Transverse colon (tissue), 4 donors: ENCODE data around the gene CORO1A. TPM values are rescaled to one million over a fixed set of nuclear protein-coding genes. Genes with fewer than 3 reads are reported as not detected.

ENCODE experiments used
- DNase-seq: peaks from one replicate; pipeline ENCODE4 v3.0.0-alpha.2; 2019
- H3K27ac ChIP-seq, 4 donors: fragments of 200-600 bp; sonication (generic); 2 replicates each; pipeline ENCODE4 v1.5.1; 2016 to 2018; ENCODE audit warnings: inconsistent platforms in 4 of 4
- H3K27me3 ChIP-seq: fragments of 200-600 bp; sonication (generic); 2 replicates; pipeline ENCODE4 v1.5.1; 2017; ENCODE audit warnings: inconsistent platforms
- H3K36me3 ChIP-seq, 4 donors: fragments of 200-600 bp; sonication (generic); 2 replicates each; pipeline ENCODE4 v1.5.1; 2017 to 2019; ENCODE audit warnings: inconsistent platforms in 4 of 4
- H3K4me1 ChIP-seq, 4 donors: fragments of 200-600 bp; sonication (generic); 2 replicates each; pipeline ENCODE4 v1.5.1; 2017 to 2020; ENCODE audit warnings: inconsistent platforms in 4 of 4
- H3K4me3 ChIP-seq, 4 donors: fragments of 200-600 bp; sonication (generic); 1 replicate in 1 of 4; 2 replicates in 3 of 4; pipeline versions ENCODE4 v1.5.1 to v1.6.1; 2017 to 2019; ENCODE audit warnings: inconsistent platforms in 4 of 4
- H3K9me3 ChIP-seq, 2 donors: fragments of 200-600 bp; sonication (generic); 2 replicates each; pipeline ENCODE4 v1.5.1; 2017 to 2019; ENCODE audit warnings: inconsistent platforms in 2 of 2
- EP300 ChIP-seq: sonication (generic); formaldehyde crosslinking; IDR thresholded peaks from one replicate; pipeline ENCODE4 v1.6.1; 2017; ENCODE audit warnings: antibody characterized with exemption, low read depth
- POLR2A ChIP-seq: fragments of 450-650 bp; IDR thresholded peaks from one replicate; pipeline ENCODE4 v1.6.1; 2016; ENCODE audit warnings: antibody characterized with exemption, mild to moderate bottlenecking, moderate library complexity
- POLR2AphosphoS5 ChIP-seq, 3 donors: sonication (generic); formaldehyde crosslinking; IDR thresholded peaks; one replicate each; pipeline ENCODE4 v1.6.1; 2016; ENCODE audit warnings: antibody characterized with exemption in 3 of 3
- WGBS, 2 donors: methylation state at CpG; one replicate each; pipeline ENCODE4 v1.1.5; 2018; ENCODE audit warnings: low coverage in 1 of 2; 5-methylcytosine and 5-hydroxymethylcytosine counted together
- in situ Hi-C, 4 donors: fragments of 200-750 bp; cut with MboI; loops; one replicate each; pipeline versions ENCODE4 v1.15.0 to v1.15.1; 2017; ENCODE audit warnings: low sequenced_read_pairs in 3 of 4, low pct_ligation_motif_present in 1 of 4, low pct_unique_long_range_greater_than_20kb in 1 of 4
- intact Hi-C: fragments of 100-400 bp; cut with DNase I; formaldehyde crosslinking; loops from one replicate; pipeline ENCODE4 v1.15.1; 2023; ENCODE audit warnings: low total_unique reads
- total RNA-seq, 4 donors: library from RNA; depleted of rRNA; stranded (reverse); fragments of >200 nt; gene quantifications; one replicate each; pipeline ENCODE4 v1.1.0, GENCODE V29; 2016
- TF ChIP-seq, protein P1 (sequence below), 5 experiments: fragments of 200-600 bp in 3 of 5; fragments of 450-650 bp in 2 of 5; sonication (generic) in 3 of 5; IDR thresholded peaks; 1 replicate in 2 of 5; 2 replicates in 3 of 5; pipeline ENCODE4 v1.5.1; 2016 to 2017; ENCODE audit warnings: antibody characterized with exemption in 5 of 5, inconsistent platforms in 3 of 5, mild to moderate bottlenecking in 2 of 5, moderate library complexity in 1 of 5

CORO1A gene
- total RNA-seq, 4 donors from 2014 or later = 5.6 to 30.2 (median 24.0) TPM

- Histone ChIP-seq H3K9me3 (no peaks in the 10 kb centered on the region), H3K36me3 (no peaks in the 10 kb centered on the region), H3K27ac (peak overlapping the region; percentile 62 to 81 (median 74)), H3K27me3 (no peaks in the 10 kb centered on the region), H3K4me3 (no peak overlapping the region), H3K4me1 (peaks cover 0 to 18% (median 18%) of the 10 kb centered on the region in 4 donors)
- WGBS, 2 donors = 46 to 57% methylated on average over 8 to 13 of the region's 13 CpGs
- intact Hi-C loops = no loop called here
- DNase-seq = no peak
- in situ Hi-C loops = no loop called here
- TF ChIP-seq, protein P1, sequence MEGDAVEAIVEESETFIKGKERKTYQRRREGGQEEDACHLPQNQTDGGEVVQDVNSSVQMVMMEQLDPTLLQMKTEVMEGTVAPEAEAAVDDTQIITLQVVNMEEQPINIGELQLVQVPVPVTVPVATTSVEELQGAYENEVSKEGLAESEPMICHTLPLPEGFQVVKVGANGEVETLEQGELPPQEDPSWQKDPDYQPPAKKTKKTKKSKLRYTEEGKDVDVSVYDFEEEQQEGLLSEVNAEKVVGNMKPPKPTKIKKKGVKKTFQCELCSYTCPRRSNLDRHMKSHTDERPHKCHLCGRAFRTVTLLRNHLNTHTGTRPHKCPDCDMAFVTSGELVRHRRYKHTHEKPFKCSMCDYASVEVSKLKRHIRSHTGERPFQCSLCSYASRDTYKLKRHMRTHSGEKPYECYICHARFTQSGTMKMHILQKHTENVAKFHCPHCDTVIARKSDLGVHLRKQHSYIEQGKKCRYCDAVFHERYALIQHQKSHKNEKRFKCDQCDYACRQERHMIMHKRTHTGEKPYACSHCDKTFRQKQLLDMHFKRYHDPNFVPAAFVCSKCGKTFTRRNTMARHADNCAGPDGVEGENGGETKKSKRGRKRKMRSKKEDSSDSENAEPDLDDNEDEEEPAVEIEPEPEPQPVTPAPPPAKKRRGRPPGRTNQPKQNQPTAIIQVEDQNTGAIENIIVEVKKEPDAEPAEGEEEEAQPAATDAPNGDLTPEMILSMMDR (IDR thresholded peaks at IDR 0.05) = no peak
- TF ChIP-seq POLR2AphosphoS5 (IDR thresholded peaks at IDR 0.05) = peak in 2 of 3 donors; percentile 12 to 38
These were observed 43.6 kb upstream of the CORO1A start for GRCh38 chr16:30139583-30140481.

GRCh38 chr16:30141750-30142149 lies 41.7 kb upstream of the CORO1A start:
- Histone ChIP-seq H3K27ac (no peak overlapping the region), H3K9me3 (no peaks in the 10 kb centered on the region), H3K27me3 (no peaks in the 10 kb centered on the region), H3K4me1 (peaks cover 0 to 18% (median 18%) of the 10 kb centered on the region in 4 donors), H3K36me3 (no peaks in the 10 kb centered on the region), H3K4me3 (no peak overlapping the region)
- intact Hi-C loops (no loop called here), in situ Hi-C loops (no loop called here)
- WGBS, 2 donors = 100% methylated on average over 2 of the region's 2 CpGs
- DNase-seq = no peak
- TF ChIP-seq POLR2A = no peak
- no peak for TF ChIP-seq EP300
- no peak for TF ChIP-seq POLR2AphosphoS5 (IDR thresholded peaks at IDR 0.05)
- TF ChIP-seq, protein P1 (IDR thresholded peaks at IDR 0.05) = no peak

GRCh38 chr16:30142672-30143346 lies 40.6 kb upstream of the CORO1A start:
- H3K27ac ChIP-seq = no peak overlapping the region
- TF ChIP-seq POLR2AphosphoS5 (IDR thresholded peaks at IDR 0.05) = no peak
- TF ChIP-seq, protein P1 (IDR thresholded peaks at IDR 0.05) = peak in 1 of 5 experiments; percentile 9
- H3K36me3 ChIP-seq = no peaks in the 10 kb centered on the region
- in situ Hi-C loops = no loop called here
- no peak for DNase-seq
- no peak overlapping the region for H3K4me3 ChIP-seq
- intact Hi-C loops = no loop called here
- H3K9me3 ChIP-seq = no peaks in the 10 kb centered on the region
- H3K27me3 ChIP-seq = no peaks in the 10 kb centered on the region
- H3K4me1 ChIP-seq = peaks cover 0 to 18% (median 18%) of the 10 kb centered on the region in 4 donors
- 81 to 82% methylated on average over 11 to 13 of the region's 13 CpGs for WGBS, 2 donors

GRCh38 chr16:30143347-30143702 lies 40.1 kb upstream of the CORO1A start:
- no peaks in the 10 kb centered on the region for H3K9me3 ChIP-seq
- no peaks in the 10 kb centered on the region for H3K27me3 ChIP-seq
- H3K27ac ChIP-seq = no peak overlapping the region
- in situ Hi-C loops (no loop called here), intact Hi-C loops (no loop called here)
- no peak overlapping the region for H3K4me3 ChIP-seq
- no peak for DNase-seq
- WGBS, 2 donors = 65 to 67% methylated on average over 2 of the region's 2 CpGs
- H3K4me1 ChIP-seq = peaks cover 0 to 18% (median 18%) of the 10 kb centered on the region in 4 donors
- TF ChIP-seq POLR2A (no peak), POLR2AphosphoS5 (IDR thresholded peaks at IDR 0.05) (no peak), EP300 (no peak)
- TF ChIP-seq, protein P1 (IDR thresholded peaks at IDR 0.05) = no peak
- no peaks in the 10 kb centered on the region for H3K36me3 ChIP-seq
